ENCODE data around the gene CR1L. TPM values are rescaled to one million over a fixed set of nuclear protein-coding genes. Genes with fewer than 3 reads are reported as not detected.

Gene CR1L
- total and polyA plus RNA-seq, 9 of the 15 experiments (the other 6 are each of a cell fraction or from before 2014, with no cell fraction given): 10.1 to 74.8 (median 34.3) TPM

DNA sequence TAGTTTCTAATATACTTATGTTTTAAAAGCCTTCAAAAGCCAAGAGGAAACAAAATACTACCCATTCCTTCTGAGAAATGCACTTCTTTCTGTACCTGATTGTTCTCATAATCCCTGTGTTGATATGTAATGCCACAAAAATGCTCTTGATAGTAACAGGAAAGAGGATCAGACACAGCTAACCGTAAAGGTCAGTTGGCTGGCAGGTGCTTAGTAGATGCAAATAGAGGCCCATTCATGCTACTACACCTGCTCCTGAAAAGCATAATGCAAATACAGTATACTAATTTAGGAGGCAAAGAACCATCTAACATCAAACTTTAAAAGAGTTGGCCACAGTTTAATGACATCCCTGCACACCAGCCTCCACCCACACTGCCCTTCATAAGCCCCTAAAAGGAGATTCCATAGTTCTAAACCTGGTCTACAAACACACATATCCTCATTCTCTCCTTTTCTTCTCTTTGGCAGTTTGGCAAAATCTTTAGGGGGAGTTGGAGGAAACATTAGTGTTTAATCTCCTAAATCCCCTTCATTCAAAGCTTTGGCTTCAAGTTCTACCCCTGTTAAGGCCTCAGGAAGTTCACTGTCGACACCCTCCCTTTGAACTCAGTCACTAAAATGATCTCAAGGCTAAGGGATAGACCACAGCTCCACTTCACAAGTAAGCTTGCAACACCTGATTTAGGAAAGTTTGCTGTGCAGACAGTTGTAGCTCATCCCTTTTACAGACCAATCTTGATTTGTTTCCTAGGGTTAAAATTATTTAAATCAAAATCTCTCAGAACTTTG is 104.0 kb downstream of the CR1L start (continued):
- TF ChIP-seq, protein P1, sequence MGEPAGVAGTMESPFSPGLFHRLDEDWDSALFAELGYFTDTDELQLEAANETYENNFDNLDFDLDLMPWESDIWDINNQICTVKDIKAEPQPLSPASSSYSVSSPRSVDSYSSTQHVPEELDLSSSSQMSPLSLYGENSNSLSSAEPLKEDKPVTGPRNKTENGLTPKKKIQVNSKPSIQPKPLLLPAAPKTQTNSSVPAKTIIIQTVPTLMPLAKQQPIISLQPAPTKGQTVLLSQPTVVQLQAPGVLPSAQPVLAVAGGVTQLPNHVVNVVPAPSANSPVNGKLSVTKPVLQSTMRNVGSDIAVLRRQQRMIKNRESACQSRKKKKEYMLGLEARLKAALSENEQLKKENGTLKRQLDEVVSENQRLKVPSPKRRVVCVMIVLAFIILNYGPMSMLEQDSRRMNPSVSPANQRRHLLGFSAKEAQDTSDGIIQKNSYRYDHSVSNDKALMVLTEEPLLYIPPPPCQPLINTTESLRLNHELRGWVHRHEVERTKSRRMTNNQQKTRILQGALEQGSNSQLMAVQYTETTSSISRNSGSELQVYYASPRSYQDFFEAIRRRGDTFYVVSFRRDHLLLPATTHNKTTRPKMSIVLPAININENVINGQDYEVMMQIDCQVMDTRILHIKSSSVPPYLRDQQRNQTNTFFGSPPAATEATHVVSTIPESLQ (CRISPR knock-in tag; IDR thresholded peaks at IDR 0.05): 0 out of 2 replicates have a peak, but pooled peaks have one; percentile 8
- TF ChIP-seq GATAD2B (IDR thresholded peaks at IDR 0.05; ENCODE audit: borderline replicate concordance) (0 out of 2 replicates have a peak, but pooled peaks have one; percentile 38), HNRNPH1 (optimal IDR thresholded peaks at IDR 0.05; ENCODE audit: low read depth, low read length) (no peak), SMARCE1 (IDR thresholded peaks at IDR 0.05) (0 out of 2 replicates have a peak, but pooled peaks have one; percentile 25), ID3 (CRISPR knock-in tag; IDR thresholded peaks at IDR 0.05) (no peak), ID3 (tag; IDR thresholded peaks at IDR 0.05) (peak; percentile 25; the same call in 1 of the 2 replicates), BHLHE40 (IDR thresholded peaks at IDR 0.05; ENCODE audit: low read length) (no peak), THRAP3 (IDR thresholded peaks at IDR 0.05; ENCODE audit: borderline replicate concordance) (no peak), CXXC5 (CRISPR knock-in tag; IDR thresholded peaks at IDR 0.05) (0 out of 2 replicates have a peak, but pooled peaks have one; percentile 18), ETV1 (tag; conservative IDR thresholded peaks at IDR 0.05; ENCODE audit: low read depth) (0 out of 2 replicates have a peak, but pooled peaks have one; percentile 30)

All from K562 (cell line).